HG03354 (cell line): ENCODE data around the gene MAPK4.

Experiments used
- ATAC-seq: cut with Tn5 transposase; IDR thresholded peaks from one replicate; pipeline ENCODE4 v1.9.1; 2021; ENCODE audit warnings: mild to moderate bottlenecking; ENCODE audit not compliant: unreplicated experiment, poor library complexity, severe bottlenecking

The MAPK4 gene

GRCh38 chr18:50707855-50708469 is 148.1 kb downstream of the MAPK4 start:
- no peak for ATAC-seq

- ATAC-seq = no peak
Observed at GRCh38 chr18:50709193-50709592, 149.3 kb downstream of the MAPK4 start.

- no peak for ATAC-seq
Observed at GRCh38 chr18:50711386-50711785, 151.5 kb downstream of the MAPK4 start.

- no peak for ATAC-seq
Observed at GRCh38 chr18:50715919-50716318, 156.0 kb downstream of the MAPK4 start.

DNA sequence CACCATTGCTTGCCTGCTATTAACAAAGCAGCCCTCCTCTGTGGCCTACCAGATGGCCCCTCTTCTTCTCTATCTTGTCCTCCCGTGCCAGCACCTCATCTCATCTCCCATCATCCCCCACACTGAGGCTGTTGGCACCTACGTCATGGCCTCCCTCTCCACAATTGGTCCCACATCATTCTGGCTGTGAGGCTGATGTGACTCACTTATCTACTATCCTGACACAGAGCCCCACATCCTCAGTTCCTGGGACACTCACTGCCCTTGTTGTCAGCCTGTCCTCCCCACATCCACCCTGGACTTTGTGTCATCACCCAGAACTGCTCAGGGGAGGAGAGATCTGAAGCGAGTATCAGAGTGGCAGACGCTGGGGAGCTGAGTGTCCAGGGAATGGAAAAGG is 157.0 kb downstream of the MAPK4 start:
- ATAC-seq = no peak

- ATAC-seq = no peak
Observed at GRCh38 chr18:50717563-50717962, 157.7 kb downstream of the MAPK4 start.

DNA sequence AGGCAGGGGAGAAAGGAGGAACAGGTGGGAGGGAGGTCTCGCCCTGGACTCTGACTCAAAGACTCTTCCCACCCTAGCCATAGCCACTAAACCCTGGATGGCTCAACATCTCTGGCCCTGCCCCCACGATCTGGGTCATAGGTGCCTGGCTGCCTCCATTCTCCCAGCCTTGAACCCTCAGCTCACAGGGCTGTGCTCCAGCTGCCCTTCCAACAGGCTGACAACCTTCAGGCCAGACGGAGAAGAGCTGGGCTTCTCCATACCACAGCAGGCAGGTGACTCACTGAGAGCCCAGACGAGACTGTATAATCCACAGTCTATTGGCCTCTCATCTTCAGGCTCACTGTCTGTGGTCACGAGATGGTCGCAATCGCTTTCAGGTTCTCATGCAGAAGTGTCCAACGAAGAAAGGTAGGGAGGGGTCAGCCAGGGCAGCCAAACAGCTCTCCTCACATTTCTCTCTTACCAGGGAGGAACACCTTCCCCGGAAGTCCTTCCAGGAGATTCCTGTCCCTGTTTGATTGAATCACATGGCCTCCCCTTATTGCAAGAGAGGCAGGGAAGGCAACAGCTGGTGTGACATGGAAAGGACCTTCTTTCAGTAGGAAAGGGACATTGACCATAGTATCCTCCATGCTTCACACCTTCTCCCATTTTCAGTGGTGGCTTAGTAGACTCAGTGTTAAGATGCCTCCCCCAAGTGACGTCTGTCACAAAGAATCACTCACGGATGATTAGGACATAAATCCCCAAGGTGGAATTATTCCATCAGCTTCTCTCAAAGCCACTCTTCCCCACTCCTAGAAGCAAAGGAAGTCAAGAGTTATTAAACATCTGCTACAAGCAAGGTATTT is 159.8 kb downstream of the MAPK4 start:
- no peak for ATAC-seq

GRCh38 chr18:50720325-50720674 is 160.4 kb downstream of the MAPK4 start:
- ATAC-seq = no peak

GRCh38 chr18:50721006-50721405 is 161.1 kb downstream of the MAPK4 start:
- ATAC-seq = no peak

DNA sequence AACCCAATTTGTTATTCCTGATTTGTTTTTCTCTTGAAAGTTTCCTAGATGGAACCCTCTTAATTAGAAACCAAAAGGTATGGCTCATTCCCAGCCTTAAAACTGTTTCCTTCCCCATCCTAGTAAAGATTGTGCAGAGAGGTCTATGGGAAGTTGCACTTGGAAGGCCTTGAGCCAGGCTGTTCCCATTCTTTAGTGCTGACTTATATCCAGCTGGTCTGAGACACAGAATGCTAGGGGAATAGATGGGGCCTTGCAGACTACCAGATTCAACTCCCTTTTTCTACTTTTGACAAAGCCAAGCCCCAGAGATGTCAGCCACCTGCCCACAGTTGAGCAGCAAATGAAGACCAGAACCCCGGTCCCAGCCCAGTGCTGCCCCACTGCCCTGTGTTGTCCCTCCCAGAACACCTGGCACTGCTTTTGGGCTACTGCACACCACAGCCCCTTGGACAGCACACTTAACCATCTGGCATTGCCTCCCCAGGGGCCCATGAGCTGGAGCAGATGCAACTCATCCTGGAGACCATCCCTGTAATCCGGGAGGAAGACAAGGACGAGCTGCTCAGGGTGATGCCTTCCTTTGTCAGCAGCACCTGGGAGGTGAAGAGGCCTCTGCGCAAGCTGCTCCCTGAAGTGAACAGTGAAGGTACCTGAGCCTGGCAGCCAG is 161.7 kb downstream of the MAPK4 start:
- no peak for ATAC-seq

DNA sequence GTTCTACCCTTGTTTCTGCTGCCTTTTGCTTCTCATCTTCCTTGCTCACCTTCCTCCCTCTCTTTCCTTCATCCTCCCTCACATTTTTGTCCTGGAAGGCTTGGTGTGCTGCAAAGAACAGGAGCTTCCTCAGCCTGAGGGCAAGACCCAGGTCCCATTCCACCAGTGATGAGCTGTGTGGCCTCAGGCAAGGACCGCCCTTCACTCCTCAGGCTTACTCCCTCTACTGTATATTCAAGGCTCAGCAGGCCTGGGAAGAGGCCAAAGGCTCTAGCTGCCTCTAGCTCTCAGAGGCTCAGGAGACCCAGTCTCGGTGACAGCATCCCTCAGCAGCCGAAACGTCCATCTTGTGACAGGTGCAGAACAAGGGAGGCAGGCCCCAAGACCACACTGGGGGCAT is 162.4 kb downstream of the MAPK4 start:
- ATAC-seq = no peak

- no peak for ATAC-seq
Observed at GRCh38 chr18:50724751-50725151, 164.9 kb downstream of the MAPK4 start.

GRCh38 chr18:50726960-50727589 is 167.2 kb downstream of the MAPK4 start:
- ATAC-seq = no peak

- ATAC-seq = no peak
Observed at GRCh38 chr18:50727721-50728471, 168.0 kb downstream of the MAPK4 start.

DNA sequence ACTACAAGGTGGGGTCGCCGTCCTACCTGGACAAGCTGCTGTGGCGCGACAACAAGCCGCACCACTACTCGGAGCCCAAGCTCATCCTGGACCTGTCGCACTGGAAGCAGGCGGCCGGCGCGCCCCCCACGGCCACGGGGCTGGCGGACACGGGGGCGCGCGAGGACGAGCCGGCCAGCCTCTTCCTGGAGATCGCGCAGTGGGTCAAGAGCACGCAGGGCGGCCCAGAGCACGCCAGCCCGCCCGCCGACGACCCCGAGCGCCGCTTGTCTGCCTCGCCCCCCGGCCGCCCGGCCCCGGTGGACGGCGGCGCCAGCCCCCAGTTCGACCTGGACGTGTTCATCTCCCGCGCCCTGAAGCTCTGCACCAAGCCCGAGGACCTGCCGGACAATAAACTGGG is 169.5 kb downstream of the MAPK4 start:
- ATAC-seq = no peak

- ATAC-seq = no peak
Observed at GRCh38 chr18:50729986-50730385, 170.1 kb downstream of the MAPK4 start.

DNA sequence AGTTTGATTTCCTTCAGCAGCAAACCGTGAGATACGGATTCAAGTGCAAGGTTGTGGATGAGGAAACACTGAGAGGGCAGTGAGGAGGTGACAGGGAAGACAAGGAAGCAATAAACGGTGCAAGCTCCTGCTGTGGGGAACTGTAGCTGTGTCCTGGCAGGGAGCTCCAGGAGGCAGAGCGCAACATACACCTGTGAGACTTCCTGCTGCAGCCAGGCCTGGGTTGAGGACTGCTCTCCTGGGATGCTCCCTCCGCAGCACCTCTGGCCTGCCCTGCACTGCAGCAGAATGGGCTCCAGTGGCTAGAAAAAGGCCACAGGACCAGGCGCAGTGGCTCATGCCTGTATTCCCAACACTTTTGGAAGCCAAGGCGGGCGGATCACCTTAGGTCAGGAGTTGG is 174.5 kb downstream of the MAPK4 start:
- no peak for ATAC-seq

DNA sequence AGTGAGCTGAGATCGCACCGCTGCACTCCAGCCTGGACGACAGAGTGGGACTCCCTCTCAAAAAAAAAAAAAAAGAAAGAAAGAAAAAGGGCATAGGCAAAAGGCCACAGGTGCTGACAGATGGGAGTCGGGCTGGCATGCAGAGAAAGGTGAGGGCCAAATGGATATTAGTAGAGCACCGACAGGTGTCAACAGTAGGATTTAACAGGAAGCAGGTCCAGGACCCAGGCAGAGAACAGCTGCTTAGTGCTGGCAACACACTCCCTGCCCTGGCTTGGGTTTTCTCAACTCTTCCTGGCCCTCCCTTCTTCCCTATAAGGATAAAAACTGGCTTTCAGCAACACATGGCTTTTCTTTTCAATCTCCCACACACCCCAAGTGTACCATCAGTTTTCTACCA is 175.0 kb downstream of the MAPK4 start:
- ATAC-seq = no peak

DNA sequence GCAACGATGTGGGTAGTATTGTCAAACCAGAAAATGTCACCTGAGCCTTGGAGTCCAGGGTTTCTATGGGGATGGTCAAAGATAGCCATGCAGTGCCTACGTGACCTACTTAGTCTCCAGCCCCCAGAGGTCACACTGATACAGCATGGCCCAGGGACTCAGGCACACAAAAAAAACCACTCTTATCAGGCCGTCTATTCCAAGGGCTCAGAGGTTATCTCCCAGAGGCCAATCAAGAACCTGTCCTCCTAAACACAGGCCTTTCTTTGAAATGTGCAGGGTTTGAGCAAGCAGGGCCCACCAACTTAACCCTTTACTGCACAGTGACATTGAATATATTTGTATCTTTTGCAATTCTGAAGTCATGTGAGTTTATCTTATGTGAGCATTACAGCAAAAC is 177.2 kb downstream of the MAPK4 start:
- ATAC-seq = no peak
